Trophoblast cell (in vitro differentiated cells and primary cell): ENCODE measurements around the gene MACROD2.

Experiments
- DNase-seq, 2 donors: peaks; one replicate each; pipeline ENCODE4 v3.0.0-alpha.2; 2016
- H2AFZ ChIP-seq: 2 replicates; pipeline ENCODE4 v1.6.1; 2013; ENCODE audit warnings: low read length, moderate library complexity, mild to moderate bottlenecking; ENCODE audit not compliant: insufficient read depth, poor library complexity
- H2AK5ac ChIP-seq: 2 replicates; pipeline ENCODE4 v1.6.1; 2013; ENCODE audit warnings: mild to moderate bottlenecking, low read length
- H2BK120ac ChIP-seq: 2 replicates; pipeline ENCODE4 v1.6.1; 2013; ENCODE audit warnings: low read length, mild to moderate bottlenecking, moderate library complexity; ENCODE audit not compliant: insufficient read depth, poor library complexity
- H2BK12ac ChIP-seq: 2 replicates; pipeline ENCODE4 v1.6.1; 2013; ENCODE audit warnings: mild to moderate bottlenecking, low read length, moderate library complexity
- H2BK5ac ChIP-seq: 2 replicates; pipeline ENCODE4 v1.6.1; 2013; ENCODE audit warnings: low read length, low read depth, moderate library complexity, mild to moderate bottlenecking; ENCODE audit not compliant: poor library complexity
- H3K14ac ChIP-seq: 2 replicates; pipeline ENCODE4 v1.6.1; 2013; ENCODE audit warnings: mild to moderate bottlenecking, low read length
- H3K18ac ChIP-seq: 2 replicates; pipeline ENCODE4 v1.6.1; 2013; ENCODE audit warnings: mild to moderate bottlenecking, low read length
- H3K23ac ChIP-seq: 2 replicates; pipeline ENCODE4 v1.6.1; 2013; ENCODE audit warnings: low read length
- H3K27ac ChIP-seq: 2 replicates; pipeline ENCODE4 v1.5.1; 2013; ENCODE audit warnings: low read depth, mild to moderate bottlenecking, inconsistent platforms, low read length, moderate library complexity
- H3K27me3 ChIP-seq: 2 replicates; pipeline ENCODE4 v1.6.1; 2013; ENCODE audit warnings: inconsistent platforms, mild to moderate bottlenecking, low read length, moderate library complexity; ENCODE audit not compliant: insufficient read depth
- H3K36me3 ChIP-seq, 2 experiments: 1 replicate in 1 of 2; 2 replicates in 1 of 2; pipeline ENCODE4 v1.6.1; 2013; ENCODE audit warnings: low read length in 2 of 2, mild to moderate bottlenecking in 2 of 2, moderate library complexity in 1 of 2; ENCODE audit not compliant: insufficient read depth in 2 of 2, control insufficient read depth in 1 of 2
- H3K4ac ChIP-seq: 2 replicates; pipeline ENCODE4 v1.6.1; 2013; ENCODE audit warnings: low read depth, mild to moderate bottlenecking, low read length, moderate library complexity
- H3K4me1 ChIP-seq, 2 experiments: 1 replicate in 1 of 2; 2 replicates in 1 of 2; pipeline ENCODE4 v1.6.1; 2013; ENCODE audit warnings: low read length in 2 of 2, mild to moderate bottlenecking in 2 of 2, moderate library complexity in 1 of 2; ENCODE audit not compliant: insufficient read depth in 2 of 2, control insufficient read depth in 1 of 2
- H3K4me2 ChIP-seq: 2 replicates; pipeline ENCODE4 v1.6.1; 2013; ENCODE audit warnings: inconsistent platforms, mild to moderate bottlenecking, low read length, moderate library complexity
- H3K4me3 ChIP-seq: 2 replicates; pipeline ENCODE4 v1.5.1; 2013; ENCODE audit warnings: mild to moderate bottlenecking, low read depth, low read length, inconsistent platforms
- H3K79me1 ChIP-seq: one replicate; pipeline ENCODE4 v1.6.1; 2013; ENCODE audit warnings: low read length
- H3K79me2 ChIP-seq: 2 replicates; pipeline ENCODE4 v1.6.1; 2013; ENCODE audit warnings: low read length, mild to moderate bottlenecking; ENCODE audit not compliant: control insufficient read depth, insufficient read depth, poor library complexity
- H3K9ac ChIP-seq: 2 replicates; pipeline ENCODE4 v1.6.1; 2013; ENCODE audit warnings: mild to moderate bottlenecking, low read length
- H3K9me3 ChIP-seq: 2 replicates; pipeline ENCODE4 v1.6.1; 2013; ENCODE audit warnings: low read depth, mild to moderate bottlenecking, control low read depth, inconsistent platforms, low read length; ENCODE audit not compliant: insufficient read depth
- H4K12ac ChIP-seq: 2 replicates; pipeline ENCODE4 v1.6.1; 2013; ENCODE audit warnings: low read depth, mild to moderate bottlenecking, low read length, moderate library complexity
- H4K8ac ChIP-seq: 2 replicates; pipeline ENCODE4 v1.6.1; 2013; ENCODE audit warnings: low read depth, mild to moderate bottlenecking, low read length, moderate library complexity
- H4K91ac ChIP-seq: one replicate; pipeline ENCODE4 v1.6.1; 2013; ENCODE audit warnings: low read depth, mild to moderate bottlenecking, low read length, moderate library complexity
- WGBS: extraction: QIAGEN DNeasy Blood & Tissue Kit; methylation state at CpG from one replicate; pipeline ENCODE4 v1.1.7; 2013; ENCODE audit warnings: missing lambda C conversion rate; ENCODE audit not compliant: insufficient read length, insufficient coverage; ENCODE audit errors: extremely low coverage; 5-methylcytosine and 5-hydroxymethylcytosine counted together

Gene MACROD2

DNA sequence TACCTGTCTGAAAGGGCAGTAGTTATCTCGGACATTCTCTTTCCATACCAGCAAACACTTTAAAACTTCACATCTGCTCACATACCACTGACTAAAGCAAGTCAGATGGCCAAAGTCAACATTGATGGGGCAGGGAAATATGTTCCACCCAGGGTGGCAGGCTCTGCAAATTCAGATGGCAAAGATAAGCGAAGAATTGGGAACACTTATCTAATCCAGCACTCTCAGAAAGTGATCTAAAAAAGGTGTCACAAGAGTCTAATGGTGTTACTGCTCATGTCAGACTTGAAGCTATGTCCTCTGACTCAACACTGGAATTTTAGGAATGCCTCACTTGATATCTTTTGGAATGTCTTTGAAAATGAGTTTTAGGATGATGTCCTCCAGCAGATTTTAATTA, 1491.7 kb downstream of the MACROD2 start:
- Histone ChIP-seq H3K9me3 (no peaks in the 10 kb centered on the region), H2BK12ac (no peak overlapping the region), H3K36me3 (no peaks in the 10 kb centered on the region), H3K4ac (no peak overlapping the region), H3K9ac (no peak overlapping the region), H3K23ac (no peak overlapping the region), H4K91ac (no peak overlapping the region), H3K27me3 (no peaks in the 10 kb centered on the region), H3K4me3 (no peak overlapping the region), H2BK120ac (no peak overlapping the region), H2AFZ (no peak overlapping the region), H3K4me2 (no peak overlapping the region), H3K14ac (no peak overlapping the region), H2AK5ac (no peak overlapping the region), H3K79me1 (no peaks in the 10 kb centered on the region), H4K12ac (no peak overlapping the region), H3K79me2 (no peaks in the 10 kb centered on the region), H2BK5ac (no peak overlapping the region), H4K8ac (no peak overlapping the region), H3K27ac (no peak overlapping the region), H3K4me1 (peaks cover 0 to 9% of the 10 kb centered on the region in 2 experiments), H3K18ac (no peak overlapping the region)
- WGBS = no CpG with 5 or more reads among the region's 2 CpGs
- DNase-seq = peak; percentile 56 to 90

DNA sequence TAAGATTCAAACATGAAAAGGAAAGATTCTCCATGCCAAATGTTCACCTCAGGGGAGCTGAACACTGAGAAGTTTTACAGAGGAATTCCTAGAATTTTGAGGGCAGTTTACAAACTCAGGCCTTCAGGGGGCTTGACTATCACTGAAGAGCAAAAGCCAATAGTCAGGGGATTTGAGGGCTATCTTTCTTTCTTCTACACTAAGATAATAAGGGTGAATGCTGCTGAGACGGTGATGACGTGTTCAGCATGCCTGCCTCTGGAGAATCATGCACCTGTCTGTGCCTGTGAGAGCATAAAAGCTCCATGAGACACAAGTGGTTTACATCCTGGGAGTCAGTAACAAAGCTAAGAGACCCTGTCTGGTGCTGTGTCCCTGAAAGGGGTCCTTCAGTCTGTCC, 1492.4 kb downstream of the MACROD2 start:
- Histone ChIP-seq H2BK12ac (no peak overlapping the region), H3K4ac (no peak overlapping the region), H3K9me3 (no peaks in the 10 kb centered on the region), H2AK5ac (no peak overlapping the region), H2AFZ (no peak overlapping the region), H3K4me3 (no peak overlapping the region), H4K91ac (no peak overlapping the region), H2BK5ac (no peak overlapping the region), H3K79me2 (no peaks in the 10 kb centered on the region), H3K14ac (no peak overlapping the region), H2BK120ac (no peak overlapping the region), H4K12ac (no peak overlapping the region), H3K23ac (no peak overlapping the region), H3K18ac (no peak overlapping the region), H3K4me1 (peaks cover 0 to 9% of the 10 kb centered on the region in 2 experiments), H3K36me3 (no peaks in the 10 kb centered on the region), H3K27me3 (no peaks in the 10 kb centered on the region), H3K79me1 (no peaks in the 10 kb centered on the region), H3K9ac (no peak overlapping the region), H4K8ac (no peak overlapping the region), H3K4me2 (no peak overlapping the region), H3K27ac (no peak overlapping the region)
- WGBS = no CpG with 5 or more reads among the region's 2 CpGs
- peak; percentile 30 to 52 for DNase-seq

DNA sequence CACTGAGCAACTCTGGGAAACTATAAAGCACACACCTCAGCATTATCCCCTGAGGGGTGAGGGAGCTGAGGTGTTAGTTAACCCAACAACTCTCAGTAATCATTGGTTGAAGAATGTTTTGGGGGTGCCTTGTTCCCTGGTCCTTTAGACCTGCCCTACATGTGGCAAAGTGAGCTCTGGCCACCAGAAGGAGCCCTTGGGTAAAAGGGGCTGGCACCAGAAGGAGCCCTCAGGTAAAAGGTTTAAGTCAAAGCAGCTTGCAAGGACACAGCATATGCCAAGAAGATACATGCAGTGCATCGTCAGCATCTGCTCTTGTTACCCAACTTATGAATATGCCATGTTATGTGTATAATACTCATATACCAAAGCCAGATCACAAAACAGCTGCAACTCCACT, 1496.3 kb downstream of the MACROD2 start:
- WGBS = no CpG with 5 or more reads among the region's 1 CpG
- H3K79me1 ChIP-seq = no peaks in the 10 kb centered on the region
- no peak overlapping the region for H4K91ac ChIP-seq
- DNase-seq = peak in 1 of 2 donors; percentile 8
- no peak overlapping the region for H3K18ac ChIP-seq
- H4K8ac ChIP-seq = no peak overlapping the region
- no peaks in the 10 kb centered on the region for H3K79me2 ChIP-seq
- no peak overlapping the region for H4K12ac ChIP-seq
- no peak overlapping the region for H3K9ac ChIP-seq
- H3K4me1 ChIP-seq = peaks cover 0 to 7% of the 10 kb centered on the region in 2 experiments
- H3K4me2 ChIP-seq = no peak overlapping the region
- no peak overlapping the region for H2BK12ac ChIP-seq
- H3K27me3 ChIP-seq = no peaks in the 10 kb centered on the region
- H3K36me3 ChIP-seq = no peaks in the 10 kb centered on the region
- no peak overlapping the region for H3K4me3 ChIP-seq
- no peak overlapping the region for H3K27ac ChIP-seq
- H2BK120ac ChIP-seq = no peak overlapping the region
- H2AFZ ChIP-seq = no peak overlapping the region
- H3K23ac ChIP-seq = no peak overlapping the region
- H2BK5ac ChIP-seq = no peak overlapping the region
- no peak overlapping the region for H2AK5ac ChIP-seq
- no peaks in the 10 kb centered on the region for H3K9me3 ChIP-seq
- H3K4ac ChIP-seq = no peak overlapping the region
- no peak overlapping the region for H3K14ac ChIP-seq

DNA sequence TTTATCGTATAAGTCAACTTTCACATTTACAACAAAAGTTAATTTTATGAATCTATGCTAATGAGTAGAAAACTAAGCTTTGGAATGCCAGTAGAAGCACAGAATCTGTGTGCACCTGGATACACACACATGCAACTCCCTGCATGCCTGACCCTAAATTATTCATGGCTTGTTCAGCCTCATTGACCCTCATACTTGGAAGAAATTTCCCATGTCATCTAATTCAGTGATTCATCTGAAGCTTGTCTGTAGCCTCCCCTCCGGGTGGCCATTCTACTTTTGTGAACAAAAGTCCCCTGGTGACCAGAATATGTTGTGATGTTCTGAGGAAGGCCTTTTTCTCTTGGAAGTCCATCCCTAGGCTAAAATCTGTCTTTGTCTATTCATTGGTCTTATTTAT, 1499.5 kb downstream of the MACROD2 start:
- no peak overlapping the region for H3K4ac ChIP-seq
- H3K9me3 ChIP-seq = no peaks in the 10 kb centered on the region
- H4K8ac ChIP-seq = no peak overlapping the region
- H2AFZ ChIP-seq = no peak overlapping the region
- no peak overlapping the region for H2BK12ac ChIP-seq
- no peak overlapping the region for H3K4me3 ChIP-seq
- no peaks in the 10 kb centered on the region for H3K79me2 ChIP-seq
- no peak overlapping the region for H3K14ac ChIP-seq
- WGBS = no CpG with 5 or more reads among the region's 2 CpGs
- no peak overlapping the region for H2BK5ac ChIP-seq
- no peak overlapping the region for H2AK5ac ChIP-seq
- H3K27me3 ChIP-seq = no peaks in the 10 kb centered on the region
- no peak overlapping the region for H3K27ac ChIP-seq
- H4K91ac ChIP-seq = no peak overlapping the region
- no peaks in the 10 kb centered on the region for H3K79me1 ChIP-seq
- no peaks in the 10 kb centered on the region for H3K36me3 ChIP-seq
- H3K18ac ChIP-seq = no peak overlapping the region
- no peak overlapping the region for H3K9ac ChIP-seq
- no peak overlapping the region for H2BK120ac ChIP-seq
- H3K4me2 ChIP-seq = no peak overlapping the region
- H4K12ac ChIP-seq = no peak overlapping the region
- no peaks in the 10 kb centered on the region for H3K4me1 ChIP-seq
- no peak for DNase-seq
- H3K23ac ChIP-seq = no peak overlapping the region
